HuH-7.5 (cell line): ENCODE measurements around the gene SYP.
"Not testable (repeated sequence)": the region's sequence is repeated elsewhere in the genome, so short reads cannot be mapped to it uniquely, and the experiment has no call there.

Source experiments
- DNase-seq: peaks from one replicate; pipeline ENCODE4 v3.0.0; 2011; ENCODE audit warnings: low spot score

Gene SYP

DNA sequence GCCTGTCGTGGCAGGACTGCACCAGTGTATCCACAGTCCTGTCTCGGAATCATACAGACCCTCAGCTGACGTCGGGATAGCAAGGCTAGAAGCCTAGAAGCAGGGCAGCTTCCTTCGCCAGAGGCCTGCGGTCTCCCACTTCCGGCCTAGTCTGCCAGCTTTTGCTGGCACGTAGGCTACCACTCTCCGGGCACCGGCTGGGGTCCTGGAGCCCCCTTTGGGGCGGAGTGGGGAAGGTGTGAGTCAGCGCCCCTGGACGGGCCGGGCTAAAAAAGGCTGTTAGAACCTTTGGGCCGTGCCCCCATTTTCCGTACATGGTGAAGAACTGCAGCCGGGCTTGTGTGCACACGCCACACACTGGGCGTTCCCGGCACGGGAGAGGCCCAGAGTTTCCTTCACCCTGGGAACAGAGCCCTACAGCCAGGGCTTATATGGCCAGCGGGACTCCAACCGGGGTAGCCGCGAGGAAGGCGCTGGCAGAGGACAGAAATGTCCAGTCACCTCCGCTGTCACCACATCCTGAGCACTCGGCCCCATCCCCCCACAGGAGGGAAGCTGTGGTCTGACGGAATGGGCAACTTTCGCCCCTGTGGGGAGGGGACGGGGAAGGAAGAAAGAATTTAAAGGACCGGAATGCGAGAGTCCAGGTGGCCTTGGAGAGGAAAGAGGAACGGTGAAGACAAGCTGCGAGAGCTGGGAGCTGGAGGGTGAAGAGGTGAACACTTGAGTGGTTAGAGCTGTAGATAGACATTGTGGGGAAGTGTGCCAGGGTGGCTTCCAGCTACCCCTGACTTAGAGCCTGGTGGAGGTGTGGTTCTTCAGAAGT, 32.9 kb downstream of the SYP start:
- no peak for DNase-seq

- no peak for DNase-seq
Observed at GRCh38 chrX:49165901-49166881, 33.8 kb downstream of the SYP start.

GRCh38 chrX:49164589-49165360, 35.2 kb downstream of the SYP start:
- DNase-seq, result no peak

GRCh38 chrX:49163555-49164419, 36.2 kb downstream of the SYP start:
- DNase-seq, result peak; percentile 96

DNA sequence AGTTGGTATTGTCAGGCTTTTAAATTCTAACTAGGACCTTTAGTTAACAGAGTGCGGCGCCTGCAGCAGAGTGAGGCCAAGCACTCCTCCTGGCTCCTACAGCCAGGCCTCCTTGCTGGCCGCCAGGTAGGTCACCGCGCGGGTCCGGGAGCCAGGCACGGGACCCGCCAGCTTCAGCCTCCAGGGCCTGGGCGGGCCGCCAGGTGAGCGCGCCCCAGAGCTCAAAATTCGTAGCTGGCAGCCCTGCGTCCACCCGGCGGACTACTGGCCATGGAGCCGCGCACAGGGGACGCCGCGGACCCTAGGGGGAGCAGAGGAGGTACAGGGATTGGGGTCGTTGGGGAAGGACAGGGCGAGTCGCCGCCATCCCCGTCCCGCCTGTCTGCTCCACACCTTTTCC, 37.4 kb downstream of the SYP start, which contains the start of gene MAGIX:
TSS of gene MAGIX (plus strand) at position 139 of the 400 bp plus-strand sequence. CDS start at position 271, 132 bp downstream.
- DNase-seq, result no peak

- no peak for DNase-seq
Observed at GRCh38 chrX:49161632-49162031, 38.4 kb downstream of the SYP start.

- no peak for DNase-seq
Observed at GRCh38 chrX:49160908-49161307, 39.1 kb downstream of the SYP start.

DNA sequence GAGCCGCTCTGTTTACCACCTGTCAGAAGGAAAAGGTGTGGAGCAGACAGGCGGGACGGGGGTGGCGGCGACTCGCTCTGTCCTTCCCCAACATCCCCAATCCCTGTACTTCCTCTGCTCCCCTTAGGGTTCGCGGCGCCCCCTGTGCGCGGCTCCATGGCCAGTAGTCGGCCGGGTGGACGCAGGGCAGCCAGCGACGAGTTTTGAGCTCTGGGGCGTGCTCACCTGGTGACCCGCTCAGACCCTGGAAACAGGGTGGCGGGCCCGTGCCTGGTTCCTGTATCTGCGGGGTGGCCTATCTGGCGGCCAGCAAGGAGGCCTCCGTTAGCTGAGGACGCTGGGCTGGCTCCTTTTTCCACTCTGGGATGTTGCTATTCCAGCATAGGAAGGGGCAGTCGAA, 42.8 kb downstream of the SYP start:
- no peak for DNase-seq

- peak; percentile 76 for DNase-seq
Observed at GRCh38 chrX:49155900-49156837, 43.8 kb downstream of the SYP start.

- DNase-seq, result no peak
Observed at GRCh38 chrX:49155243-49155899, 44.6 kb downstream of the SYP start.

DNA sequence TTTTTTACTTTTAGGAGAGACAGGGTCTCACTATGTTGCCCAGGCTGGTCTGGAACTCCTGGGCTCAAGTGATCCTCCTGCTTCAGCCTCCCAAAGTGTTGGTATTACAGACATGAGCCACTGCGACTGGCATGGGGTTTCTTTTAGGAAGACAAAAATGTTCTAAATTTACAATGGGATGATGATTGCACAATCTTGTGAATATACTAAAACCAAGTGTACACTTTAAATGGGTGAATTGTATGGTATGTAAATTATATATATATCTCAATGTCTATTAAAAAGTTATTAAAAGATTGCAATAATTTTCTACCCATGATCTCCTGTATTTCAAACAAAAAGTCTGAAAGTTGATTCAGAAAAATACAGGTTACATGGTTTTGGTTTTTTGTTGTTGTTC, 46.5 kb downstream of the SYP start:
- DNase-seq, result no peak

DNA sequence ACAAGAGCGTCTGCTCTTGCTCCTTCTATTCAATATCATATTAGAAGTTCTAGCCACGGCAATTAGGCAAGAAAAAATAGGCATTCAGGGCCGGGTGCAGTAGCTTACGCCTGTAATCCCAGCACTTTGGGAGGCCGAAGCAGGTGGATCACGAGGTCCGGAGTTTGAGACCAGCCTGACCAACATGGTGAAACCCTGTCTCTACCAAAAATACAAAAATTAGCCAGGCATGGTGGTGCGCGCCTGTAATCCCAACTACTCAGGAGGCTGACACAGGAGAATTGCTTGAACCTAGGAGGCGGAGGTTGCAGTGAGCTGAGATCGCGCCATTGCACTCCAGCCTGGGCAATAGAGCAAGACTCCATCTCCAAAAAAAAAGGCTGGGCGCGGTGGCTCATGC, 50.7 kb downstream of the SYP start:
- not testable (repeated sequence) for DNase-seq

DNA sequence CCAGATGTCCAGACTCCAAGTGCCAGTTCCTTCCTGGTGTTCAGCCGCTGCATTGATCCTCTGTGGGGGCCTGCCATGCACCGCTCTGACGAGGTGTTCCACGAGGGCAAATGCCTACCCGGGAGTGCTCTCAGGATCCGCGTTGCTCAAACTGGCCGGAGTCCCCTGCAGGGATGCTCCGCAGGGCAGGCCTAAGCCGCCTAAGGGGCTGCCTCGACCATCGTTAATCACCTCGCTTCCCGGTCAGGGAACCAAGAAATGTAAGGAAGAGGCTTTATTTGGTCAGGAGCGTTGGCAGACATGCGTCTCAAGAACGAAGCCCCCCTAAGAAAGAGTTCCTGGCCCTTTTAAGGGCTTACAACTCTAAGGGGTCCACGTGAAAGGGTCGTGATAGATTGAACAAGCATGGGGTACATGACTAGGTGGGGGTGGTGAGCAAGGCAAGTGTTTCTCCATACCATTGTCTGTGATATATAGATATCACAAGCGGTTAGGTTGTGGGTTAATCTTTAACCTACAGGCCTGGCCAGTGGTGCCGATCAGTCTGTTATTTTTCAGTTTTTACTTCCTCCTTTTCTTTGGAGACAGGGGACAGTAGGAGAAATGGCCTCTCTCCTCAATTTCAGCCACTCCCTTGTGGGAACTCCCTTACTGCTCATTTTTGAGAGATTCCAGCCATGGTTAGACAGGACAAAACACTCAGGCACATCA, 51.4 kb downstream of the SYP start:
- DNase-seq, result not testable (repeated sequence)

DNA sequence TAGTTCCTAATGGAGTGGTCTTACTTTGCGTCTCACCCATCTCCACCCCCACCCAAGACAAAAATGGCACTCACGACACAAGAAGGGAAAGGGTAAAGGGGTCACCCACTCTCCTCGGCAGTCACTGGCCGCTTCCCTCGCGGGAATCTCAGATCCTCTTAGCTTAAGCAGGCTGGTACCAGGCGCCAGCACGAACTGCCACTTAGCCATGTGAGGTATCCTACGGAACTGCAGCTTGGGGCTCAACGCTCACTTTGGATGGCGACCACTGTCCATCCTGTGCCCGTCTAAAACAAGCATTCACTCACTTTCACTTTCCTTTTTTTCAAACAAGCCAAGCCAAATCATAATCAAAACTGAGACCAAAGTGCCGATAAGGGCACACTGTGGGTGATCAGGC, 52.1 kb downstream of the SYP start:
- DNase-seq, result no peak

GRCh38 chrX:49147282-49147681, 52.7 kb downstream of the SYP start:
- DNase-seq, result no peak

DNA sequence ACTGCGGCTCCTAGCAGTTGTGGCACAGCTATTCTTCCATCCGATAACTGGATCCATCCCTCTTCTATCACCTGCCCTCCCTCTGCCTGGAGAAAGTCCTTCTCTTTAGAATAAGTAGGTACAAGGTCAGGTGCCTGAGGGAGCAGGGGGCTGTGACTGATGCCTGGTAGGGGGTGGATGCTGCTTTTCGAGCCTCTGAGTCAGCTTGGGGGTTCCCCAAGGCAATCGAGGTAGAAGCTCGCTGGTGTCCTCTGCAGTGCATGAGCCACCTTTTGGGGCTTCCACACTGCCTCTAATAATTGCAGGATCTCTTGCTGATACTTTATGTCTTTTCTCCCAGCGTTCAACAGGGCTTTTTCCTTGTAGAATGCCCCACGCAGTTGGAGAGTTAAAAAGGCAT, 56.8 kb downstream of the SYP start:
- DNase-seq, result not testable (repeated sequence)

GRCh38 chrX:49142264-49142663, 57.7 kb downstream of the SYP start:
- not testable (repeated sequence) for DNase-seq

GRCh38 chrX:49139713-49140112, 60.3 kb downstream of the SYP start:
- no peak for DNase-seq
